Measurements from ENCODE around the gene MT1F.

MT1F gene

DNA sequence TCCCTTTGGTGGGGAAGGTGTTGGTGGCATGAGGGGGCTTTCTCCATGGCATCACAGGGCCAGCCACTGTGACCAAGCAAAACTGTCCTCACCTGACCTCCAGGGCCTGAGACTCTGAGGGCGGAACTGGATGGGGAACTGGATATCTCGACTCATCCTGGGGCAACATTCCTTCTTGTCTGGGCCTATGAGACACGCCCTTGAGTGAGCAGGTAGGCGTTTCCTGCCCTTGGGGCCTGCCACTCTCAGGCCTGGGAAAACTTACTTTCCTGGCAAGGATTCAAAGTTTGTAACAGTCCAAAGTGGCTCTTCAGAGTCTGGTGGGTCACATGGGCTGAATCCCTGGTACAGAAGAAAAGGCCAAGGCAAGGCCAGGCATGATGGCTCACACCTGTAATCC is 34.1 kb downstream of the MT1F start:
- H3K4me3 ChIP-seq (replicated peaks; ENCODE audit: insufficient read depth, low read length) = no peak overlapping the region
- DNase-seq (ENCODE audit: low read depth in 1 of 2, low spot score in 1 of 2) = no peak
- no peak overlapping the region for H3K27ac ChIP-seq (replicated peaks)
- TF ChIP-seq CTCF (IDR thresholded peaks at IDR 0.05; ENCODE audit: insufficient read depth, low read length) (no peak), GABPA (IDR thresholded peaks at IDR 0.05; ENCODE audit: low read depth) (no peak)
- H3K27me3 ChIP-seq (ENCODE audit: insufficient read depth, poor library complexity, severe bottlenecking) = no peaks in the 10 kb centered on the region

- DNase-seq (ENCODE audit: low read depth in 1 of 2, low spot score in 1 of 2) = no peak
- TF ChIP-seq SPI1 (IDR thresholded peaks at IDR 0.05; ENCODE audit: borderline replicate concordance, low read depth) (no peak), POLR2AphosphoS5 (IDR thresholded peaks at IDR 0.05; ENCODE audit: low read depth) (no peak), CTCF (IDR thresholded peaks at IDR 0.05; ENCODE audit: insufficient read depth, low read length) (no peak), GABPA (IDR thresholded peaks at IDR 0.05; ENCODE audit: low read depth) (no peak)
- TF ChIP-seq, protein P1, sequence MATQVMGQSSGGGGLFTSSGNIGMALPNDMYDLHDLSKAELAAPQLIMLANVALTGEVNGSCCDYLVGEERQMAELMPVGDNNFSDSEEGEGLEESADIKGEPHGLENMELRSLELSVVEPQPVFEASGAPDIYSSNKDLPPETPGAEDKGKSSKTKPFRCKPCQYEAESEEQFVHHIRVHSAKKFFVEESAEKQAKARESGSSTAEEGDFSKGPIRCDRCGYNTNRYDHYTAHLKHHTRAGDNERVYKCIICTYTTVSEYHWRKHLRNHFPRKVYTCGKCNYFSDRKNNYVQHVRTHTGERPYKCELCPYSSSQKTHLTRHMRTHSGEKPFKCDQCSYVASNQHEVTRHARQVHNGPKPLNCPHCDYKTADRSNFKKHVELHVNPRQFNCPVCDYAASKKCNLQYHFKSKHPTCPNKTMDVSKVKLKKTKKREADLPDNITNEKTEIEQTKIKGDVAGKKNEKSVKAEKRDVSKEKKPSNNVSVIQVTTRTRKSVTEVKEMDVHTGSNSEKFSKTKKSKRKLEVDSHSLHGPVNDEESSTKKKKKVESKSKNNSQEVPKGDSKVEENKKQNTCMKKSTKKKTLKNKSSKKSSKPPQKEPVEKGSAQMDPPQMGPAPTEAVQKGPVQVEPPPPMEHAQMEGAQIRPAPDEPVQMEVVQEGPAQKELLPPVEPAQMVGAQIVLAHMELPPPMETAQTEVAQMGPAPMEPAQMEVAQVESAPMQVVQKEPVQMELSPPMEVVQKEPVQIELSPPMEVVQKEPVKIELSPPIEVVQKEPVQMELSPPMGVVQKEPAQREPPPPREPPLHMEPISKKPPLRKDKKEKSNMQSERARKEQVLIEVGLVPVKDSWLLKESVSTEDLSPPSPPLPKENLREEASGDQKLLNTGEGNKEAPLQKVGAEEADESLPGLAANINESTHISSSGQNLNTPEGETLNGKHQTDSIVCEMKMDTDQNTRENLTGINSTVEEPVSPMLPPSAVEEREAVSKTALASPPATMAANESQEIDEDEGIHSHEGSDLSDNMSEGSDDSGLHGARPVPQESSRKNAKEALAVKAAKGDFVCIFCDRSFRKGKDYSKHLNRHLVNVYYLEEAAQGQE (IDR thresholded peaks at IDR 0.05; ENCODE audit: insufficient replicate concordance, low read depth) = no peak
- no peak overlapping the region for H3K4me3 ChIP-seq (replicated peaks; ENCODE audit: insufficient read depth, low read length)
- no peaks in the 10 kb centered on the region for H3K27me3 ChIP-seq (ENCODE audit: insufficient read depth, poor library complexity, severe bottlenecking)
- H3K27ac ChIP-seq (replicated peaks) = no peak overlapping the region
Observed at GRCh38 chr16:56695246-56695645, 37.5 kb downstream of the MT1F start.

DNA sequence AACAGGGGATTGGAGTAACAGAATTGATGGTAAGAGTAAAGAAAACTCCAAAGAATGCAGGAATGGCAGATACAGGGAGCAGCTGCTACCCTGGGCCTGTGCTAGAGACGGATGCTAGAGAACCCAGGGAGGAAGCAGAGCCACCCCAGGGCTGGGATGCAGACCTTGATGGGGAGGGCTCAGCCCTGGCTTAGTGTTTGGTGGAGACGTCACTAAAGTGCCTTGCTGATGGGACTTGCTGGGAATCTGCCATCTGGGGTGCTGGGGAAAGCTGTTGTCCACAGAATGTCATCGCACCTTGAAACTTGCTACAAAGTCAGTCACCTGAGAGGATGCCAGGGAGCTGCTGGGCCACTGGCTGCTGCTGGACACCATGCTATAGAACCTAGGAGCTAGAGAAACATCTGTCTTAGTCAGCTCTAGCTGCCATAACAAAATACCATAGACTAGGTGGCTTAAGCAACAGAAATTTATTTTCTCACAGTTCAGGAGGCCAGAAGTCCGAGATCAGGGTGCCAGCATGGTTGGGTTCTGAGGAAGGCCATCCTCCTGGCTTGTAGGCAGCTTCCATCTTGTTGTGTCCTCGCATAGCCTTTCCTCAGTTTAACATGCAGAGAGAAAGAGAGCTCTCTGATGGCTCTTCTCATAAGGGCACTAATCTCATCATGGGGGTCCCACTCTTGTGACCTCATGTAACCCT is 39.8 kb downstream of the MT1F start:
- Histone ChIP-seq H3K27me3 (ENCODE audit: insufficient read depth, poor library complexity, severe bottlenecking) (no peaks in the 10 kb centered on the region), H3K27ac (replicated peaks) (no peak overlapping the region), H3K4me3 (replicated peaks; ENCODE audit: insufficient read depth, low read length) (no peak overlapping the region)
- TF ChIP-seq, protein P1 (IDR thresholded peaks at IDR 0.05; ENCODE audit: insufficient replicate concordance, low read depth) = no peak
- TF ChIP-seq CTCF (IDR thresholded peaks at IDR 0.05; ENCODE audit: insufficient read depth, low read length) (no peak), POLR2AphosphoS5 (IDR thresholded peaks at IDR 0.05; ENCODE audit: low read depth) (no peak), SPI1 (IDR thresholded peaks at IDR 0.05; ENCODE audit: borderline replicate concordance, low read depth) (no peak), GABPA (IDR thresholded peaks at IDR 0.05; ENCODE audit: low read depth) (no peak)
- no peak for DNase-seq (ENCODE audit: low read depth in 1 of 2, low spot score in 1 of 2)

GRCh38 chr16:56700195-56700594 is 42.4 kb downstream of the MT1F start:
- no peak overlapping the region for H3K4me3 ChIP-seq (replicated peaks; ENCODE audit: insufficient read depth, low read length)
- no peak overlapping the region for H3K27ac ChIP-seq (replicated peaks)
- no peaks in the 10 kb centered on the region for H3K27me3 ChIP-seq (ENCODE audit: insufficient read depth, poor library complexity, severe bottlenecking)
- TF ChIP-seq GABPA (IDR thresholded peaks at IDR 0.05; ENCODE audit: low read depth) (no peak), CTCF (IDR thresholded peaks at IDR 0.05; ENCODE audit: insufficient read depth, low read length) (no peak), SPI1 (IDR thresholded peaks at IDR 0.05; ENCODE audit: borderline replicate concordance, low read depth) (no peak), POLR2AphosphoS5 (IDR thresholded peaks at IDR 0.05; ENCODE audit: low read depth) (no peak)
- TF ChIP-seq, protein P1 (IDR thresholded peaks at IDR 0.05; ENCODE audit: insufficient replicate concordance, low read depth) = no peak
- DNase-seq (ENCODE audit: low read depth in 1 of 2, low spot score in 1 of 2) = no peak

Data from HL-60 (cell line).